Measurements from ENCODE around the gene SLC25A23.

SLC25A23 gene

GRCh38 chr19:6448045-6448444 is 11.5 kb downstream of the SLC25A23 start:
- TF ChIP-seq CTCF (IDR thresholded peaks at IDR 0.05; ENCODE audit: extremely low read depth, insufficient read depth, missing control alignments), result no peak
- in situ Hi-C loops (cut with MboI; ENCODE audit: low pct_unique_long_range_greater_than_20kb, low sequenced_read_pairs, unreplicated experiment), result no loop called here

GRCh38 chr19:6446452-6446851 is 13.1 kb downstream of the SLC25A23 start:
- TF ChIP-seq CTCF (IDR thresholded peaks at IDR 0.05; ENCODE audit: extremely low read depth, insufficient read depth, missing control alignments), result no peak
- in situ Hi-C loops (cut with MboI; ENCODE audit: low pct_unique_long_range_greater_than_20kb, low sequenced_read_pairs, unreplicated experiment), result no loop called here
- DNase-seq (ENCODE audit: low spot score), result no peak

More at GRCh38 chr19:6448045-6448444, 11.5 kb downstream of the SLC25A23 start:
- no peak for DNase-seq (ENCODE audit: low spot score)

DNA sequence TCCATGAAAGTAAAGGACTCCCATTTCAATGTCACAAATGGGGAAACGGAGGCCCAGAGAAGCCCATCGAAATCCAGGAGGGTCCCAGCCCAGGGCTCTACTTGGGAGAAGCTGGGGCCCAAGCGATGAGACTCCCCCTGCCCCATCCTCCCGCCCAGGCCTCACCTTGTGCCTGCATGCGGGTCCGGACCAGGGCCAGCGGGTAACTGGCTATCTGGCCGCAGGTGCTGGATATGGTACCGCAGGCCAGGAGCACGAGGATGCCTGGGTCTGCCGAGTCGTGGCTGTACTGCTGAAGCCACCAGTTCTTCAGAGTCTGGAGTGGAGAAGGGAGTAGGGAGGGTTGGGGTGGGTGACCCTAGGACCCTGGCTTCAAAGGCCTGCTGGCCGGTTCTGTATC is 15.6 kb downstream of the SLC25A23 start:
- no peak for TF ChIP-seq CTCF (IDR thresholded peaks at IDR 0.05; ENCODE audit: extremely low read depth, insufficient read depth, missing control alignments)
- DNase-seq (ENCODE audit: low spot score), result no peak
- in situ Hi-C loops (cut with MboI; ENCODE audit: low pct_unique_long_range_greater_than_20kb, low sequenced_read_pairs, unreplicated experiment), result no loop called here

DNA sequence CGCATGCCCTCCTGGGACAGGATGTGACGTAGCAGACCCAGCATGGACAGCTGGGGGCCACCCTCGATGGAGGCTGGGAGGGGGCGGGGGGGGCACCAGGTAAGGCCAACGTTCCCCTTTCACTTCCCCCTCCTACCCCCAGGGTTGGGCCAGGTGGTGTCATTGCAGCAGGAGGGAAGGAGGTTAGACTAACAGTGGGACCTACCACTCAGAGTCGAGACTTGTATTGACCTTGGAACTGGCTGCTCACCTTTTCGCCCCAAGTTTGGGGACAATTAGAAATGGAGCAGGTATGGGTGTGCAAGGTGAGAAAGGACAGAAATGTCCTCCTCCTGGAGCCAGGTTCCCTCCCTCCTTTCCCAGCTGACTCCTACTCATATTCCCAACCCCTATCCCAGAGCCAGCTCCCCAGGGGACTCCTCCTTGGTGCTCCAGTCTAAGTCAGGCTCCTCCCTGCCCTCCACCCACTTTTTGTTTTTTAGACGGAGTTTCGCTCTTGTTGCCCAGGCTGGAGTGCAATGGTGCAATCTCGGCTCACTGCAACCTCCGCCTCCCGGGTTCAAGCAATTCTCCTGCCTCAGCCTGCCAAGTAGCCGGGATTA is 17.4 kb downstream of the SLC25A23 start:
- no peak for TF ChIP-seq CTCF (IDR thresholded peaks at IDR 0.05; ENCODE audit: extremely low read depth, insufficient read depth, missing control alignments)
- no peak for DNase-seq (ENCODE audit: low spot score)
- in situ Hi-C loops (cut with MboI; ENCODE audit: low pct_unique_long_range_greater_than_20kb, low sequenced_read_pairs, unreplicated experiment), result no loop called here

DNA sequence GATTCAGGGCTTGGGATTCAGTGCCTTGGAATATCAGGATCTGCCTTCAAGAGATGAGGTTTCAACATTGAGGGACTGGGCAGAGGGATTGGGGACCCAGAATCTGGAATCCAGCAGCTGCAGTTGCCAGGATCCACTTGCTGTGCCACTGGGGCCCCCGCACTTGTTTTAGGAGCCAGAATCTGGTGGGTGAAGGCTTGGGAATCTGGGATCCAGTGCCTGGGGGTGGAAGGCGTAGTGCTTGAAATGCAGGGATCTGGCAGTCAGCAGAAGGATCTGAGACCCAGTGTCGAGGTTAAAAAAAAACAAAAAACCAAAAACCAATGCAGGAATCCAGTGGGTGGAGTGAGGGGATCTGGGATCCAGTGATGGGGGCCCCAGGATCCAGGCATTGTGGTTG is 18.7 kb downstream of the SLC25A23 start:
- no peak for TF ChIP-seq CTCF (IDR thresholded peaks at IDR 0.05; ENCODE audit: extremely low read depth, insufficient read depth, missing control alignments)
- in situ Hi-C loops (cut with MboI; ENCODE audit: low pct_unique_long_range_greater_than_20kb, low sequenced_read_pairs, unreplicated experiment), result no loop called here
- DNase-seq (ENCODE audit: low spot score), result no peak

DNA sequence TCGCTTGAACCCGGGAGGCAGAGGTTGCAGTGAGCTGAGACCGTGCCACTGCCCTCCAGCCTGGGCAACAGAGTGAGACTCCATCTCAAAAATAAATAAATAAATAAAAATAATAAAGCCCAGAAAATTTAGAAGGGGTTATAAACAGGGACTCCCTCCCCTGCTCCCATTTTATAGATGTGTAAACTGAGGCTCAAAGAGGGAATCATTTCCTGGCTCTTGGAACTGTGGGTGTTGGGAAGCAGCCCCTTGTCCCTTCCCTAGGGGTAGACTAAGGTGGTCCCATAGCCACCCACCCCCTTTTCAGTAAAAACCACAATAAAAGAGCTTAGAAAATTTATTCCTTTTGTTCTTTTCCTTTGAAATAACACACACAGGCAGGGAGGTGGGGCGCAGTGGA is 19.8 kb downstream of the SLC25A23 start:
- DNase-seq (ENCODE audit: low spot score), result no peak
- TF ChIP-seq CTCF (IDR thresholded peaks at IDR 0.05; ENCODE audit: extremely low read depth, insufficient read depth, missing control alignments), result no peak
- in situ Hi-C loops (cut with MboI; ENCODE audit: low pct_unique_long_range_greater_than_20kb, low sequenced_read_pairs, unreplicated experiment), result no loop called here

DNA sequence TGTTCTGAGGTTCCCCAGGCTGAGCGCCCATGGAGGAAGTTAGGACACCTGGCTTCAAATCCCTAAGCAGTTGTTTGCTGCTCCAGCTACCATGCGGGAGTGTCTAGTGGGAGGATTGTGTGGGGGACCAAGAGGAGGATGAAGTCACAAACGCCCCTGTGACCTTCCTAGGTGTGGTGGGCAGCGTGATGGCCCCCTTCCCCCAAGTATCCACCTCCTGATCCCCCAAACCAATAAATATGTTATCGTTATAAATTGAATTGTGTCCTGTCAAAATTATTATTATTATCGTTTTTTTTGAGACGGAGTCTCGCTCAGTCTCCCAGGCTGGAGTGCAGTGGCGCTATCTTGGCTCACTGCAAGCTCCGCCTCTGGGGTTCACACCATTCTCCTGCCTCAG is 25.9 kb downstream of the SLC25A23 start, which contains the start of gene SLC25A41:
TSS of gene SLC25A41 (minus strand) at position 101 of the 400 bp plus-strand sequence. CDS start at position 31, 70 bp downstream.
- no peak for DNase-seq (ENCODE audit: low spot score)
- in situ Hi-C loops (cut with MboI; ENCODE audit: low pct_unique_long_range_greater_than_20kb, low sequenced_read_pairs, unreplicated experiment), result no loop called here
- no peak for TF ChIP-seq CTCF (IDR thresholded peaks at IDR 0.05; ENCODE audit: extremely low read depth, insufficient read depth, missing control alignments)
